ENCODE measurements around the gene TDRD5.

DNA sequence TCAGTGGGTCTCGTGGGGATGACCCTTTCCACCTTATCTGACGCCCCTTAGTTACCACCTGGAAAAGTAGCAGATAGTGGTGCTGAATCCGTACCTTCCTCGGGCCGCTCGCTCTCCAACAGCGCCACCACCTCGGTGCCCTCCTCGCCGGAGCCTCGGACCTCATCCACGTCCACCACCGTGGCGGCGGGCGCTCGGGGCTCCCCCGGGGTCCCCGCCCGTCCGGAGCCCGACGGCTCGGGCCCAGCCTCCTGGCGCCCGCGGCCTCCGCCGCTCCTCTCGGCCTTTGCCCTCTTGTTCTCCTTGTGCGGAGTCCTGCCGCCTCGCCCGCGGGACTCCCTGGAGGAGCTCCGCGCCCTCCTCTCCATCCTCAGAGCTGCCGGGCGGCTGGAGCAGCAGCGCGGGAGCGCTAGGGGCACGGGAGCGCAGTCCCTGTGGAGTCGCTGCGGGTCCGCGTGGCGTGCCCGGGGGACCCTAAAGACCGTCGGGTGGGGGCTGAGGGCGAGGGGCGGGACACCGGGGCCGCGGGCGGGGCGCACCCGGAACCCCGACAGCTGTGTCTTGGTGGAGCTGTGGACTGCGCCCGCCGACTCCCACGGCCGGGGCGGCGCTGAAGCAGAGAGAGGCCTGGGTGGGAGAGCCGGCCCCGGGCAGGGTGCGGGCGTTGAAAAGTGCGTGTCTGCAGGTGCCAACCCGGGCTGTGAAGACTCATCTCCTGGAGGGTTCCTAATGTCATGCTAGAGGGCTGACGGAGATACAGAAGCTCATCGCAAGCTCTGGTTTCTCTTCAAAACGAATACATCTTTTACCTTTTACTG is 15.9 kb upstream of the TDRD5 start, which contains the start of gene NPHS2:
- TF ChIP-seq POLR2A (IDR thresholded peaks at IDR 0.05) = no peak
- TF ChIP-seq, protein P1, sequence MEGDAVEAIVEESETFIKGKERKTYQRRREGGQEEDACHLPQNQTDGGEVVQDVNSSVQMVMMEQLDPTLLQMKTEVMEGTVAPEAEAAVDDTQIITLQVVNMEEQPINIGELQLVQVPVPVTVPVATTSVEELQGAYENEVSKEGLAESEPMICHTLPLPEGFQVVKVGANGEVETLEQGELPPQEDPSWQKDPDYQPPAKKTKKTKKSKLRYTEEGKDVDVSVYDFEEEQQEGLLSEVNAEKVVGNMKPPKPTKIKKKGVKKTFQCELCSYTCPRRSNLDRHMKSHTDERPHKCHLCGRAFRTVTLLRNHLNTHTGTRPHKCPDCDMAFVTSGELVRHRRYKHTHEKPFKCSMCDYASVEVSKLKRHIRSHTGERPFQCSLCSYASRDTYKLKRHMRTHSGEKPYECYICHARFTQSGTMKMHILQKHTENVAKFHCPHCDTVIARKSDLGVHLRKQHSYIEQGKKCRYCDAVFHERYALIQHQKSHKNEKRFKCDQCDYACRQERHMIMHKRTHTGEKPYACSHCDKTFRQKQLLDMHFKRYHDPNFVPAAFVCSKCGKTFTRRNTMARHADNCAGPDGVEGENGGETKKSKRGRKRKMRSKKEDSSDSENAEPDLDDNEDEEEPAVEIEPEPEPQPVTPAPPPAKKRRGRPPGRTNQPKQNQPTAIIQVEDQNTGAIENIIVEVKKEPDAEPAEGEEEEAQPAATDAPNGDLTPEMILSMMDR (IDR thresholded peaks at IDR 0.05) = no peak
- TF ChIP-seq POLR2AphosphoS5 (IDR thresholded peaks at IDR 0.05) = no peak
